SJSA1 (cell line): ENCODE measurements around the gene USP11. TPM values are rescaled to one million over a fixed set of nuclear protein-coding genes. Genes with fewer than 3 reads are reported as not detected.

Source experiments
- DNase-seq, 2 experiments: peaks; one replicate each; pipeline ENCODE4 v3.0.0-alpha.2; 2015 to 2020; ENCODE audit warnings: low spot score in 2 of 2, low read depth in 1 of 2
- H3K27ac ChIP-seq: fragments of 250-450 bp; sonication (Bioruptor Pico); 2 replicates; pipeline ENCODE4 v1.5.1; 2020; ENCODE audit warnings: mild to moderate bottlenecking, moderate library complexity
- H3K27me3 ChIP-seq: fragments of 250-450 bp; sonication (Bioruptor Pico); replicated peaks from 2 replicates; pipeline ENCODE4 v1.5.1; 2020; ENCODE audit warnings: mild to moderate bottlenecking, moderate library complexity
- H3K36me3 ChIP-seq: fragments of 250-450 bp; sonication (Bioruptor Pico); 2 replicates; pipeline ENCODE4 v1.5.1; 2020; ENCODE audit warnings: mild to moderate bottlenecking
- H3K4me1 ChIP-seq: fragments of 250-450 bp; sonication (Bioruptor Pico); replicated peaks from 2 replicates; pipeline ENCODE4 v1.6.1; 2021; ENCODE audit warnings: mild to moderate bottlenecking
- H3K4me3 ChIP-seq: fragments of 250-450 bp; sonication (Bioruptor Pico); 2 replicates; pipeline ENCODE4 v1.5.1; 2020; ENCODE audit warnings: mild to moderate bottlenecking
- H3K9me3 ChIP-seq: fragments of 250-450 bp; sonication (Bioruptor Pico); replicated peaks from 2 replicates; pipeline ENCODE4 v1.5.1; 2020; ENCODE audit warnings: mild to moderate bottlenecking
- total RNA-seq: library from RNA; depleted of rRNA; stranded (reverse); fragments of >200 nt; shearing (Covaris generic); gene quantifications from 2 replicates; pipeline ENCODE4 v1.2.3, GENCODE V29; 2014

USP11 gene
- total RNA-seq, 1 experiment from 2014 or later: 39.5 TPM

GRCh38 chrX:47212381-47213293, 20.2 kb upstream of the USP11 start:
- Histone ChIP-seq H3K36me3 (peaks cover 70% of the 10 kb centered on the region), H3K27me3 (no peaks in the 10 kb centered on the region), H3K27ac (no peak overlapping the region), H3K4me3 (no peak overlapping the region), H3K4me1 (peaks cover 12% of the 10 kb centered on the region), H3K9me3 (no peaks in the 10 kb centered on the region)
- no peak for DNase-seq

- no peaks in the 10 kb centered on the region for H3K27me3 ChIP-seq
- peaks cover 61% of the 10 kb centered on the region for H3K36me3 ChIP-seq
- peaks cover 12% of the 10 kb centered on the region for H3K4me1 ChIP-seq
- DNase-seq: no peak
- no peak overlapping the region for H3K4me3 ChIP-seq
- no peak overlapping the region for H3K27ac ChIP-seq
- H3K9me3 ChIP-seq: no peaks in the 10 kb centered on the region
Observed at GRCh38 chrX:47214435-47215077, 18.3 kb upstream of the USP11 start.

- no peak overlapping the region for H3K4me3 ChIP-seq
- no peak overlapping the region for H3K27ac ChIP-seq
- H3K4me1 ChIP-seq: peaks cover 12% of the 10 kb centered on the region
- DNase-seq: no peak
- no peaks in the 10 kb centered on the region for H3K27me3 ChIP-seq
- peaks cover 52% of the 10 kb centered on the region for H3K36me3 ChIP-seq
- no peaks in the 10 kb centered on the region for H3K9me3 ChIP-seq
Observed at GRCh38 chrX:47215291-47215900, 17.4 kb upstream of the USP11 start.

DNA sequence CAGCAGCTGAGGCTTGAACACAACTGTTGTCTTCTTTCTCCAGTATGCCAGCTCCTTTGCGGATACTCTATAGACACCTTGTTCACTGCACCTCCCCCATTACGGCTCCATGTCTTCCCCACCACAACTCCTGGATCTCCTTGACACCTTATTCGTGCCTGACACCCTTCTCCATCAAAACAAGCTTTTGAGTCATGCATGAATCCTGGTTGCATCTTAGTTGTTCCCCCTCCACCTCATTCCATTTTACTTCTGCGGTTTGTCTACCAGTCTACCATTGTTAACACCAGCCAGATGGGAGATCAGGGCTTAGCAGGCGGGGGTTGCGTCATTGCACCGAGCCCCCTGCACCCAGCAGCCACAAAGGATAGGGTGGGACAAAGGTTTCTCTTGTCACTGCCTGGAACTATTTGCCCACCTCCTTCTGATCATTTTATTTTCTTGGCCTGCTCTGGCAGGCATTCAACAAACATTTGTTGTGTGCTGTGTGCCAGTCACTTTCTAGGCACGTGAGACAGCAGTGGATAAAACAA, 16.4 kb upstream of the USP11 start:
- Histone ChIP-seq H3K36me3 (peaks cover 45% of the 10 kb centered on the region), H3K27ac (no peak overlapping the region), H3K4me1 (peaks cover 15% of the 10 kb centered on the region), H3K27me3 (no peaks in the 10 kb centered on the region), H3K9me3 (no peaks in the 10 kb centered on the region), H3K4me3 (no peak overlapping the region)
- DNase-seq: no peak

DNA sequence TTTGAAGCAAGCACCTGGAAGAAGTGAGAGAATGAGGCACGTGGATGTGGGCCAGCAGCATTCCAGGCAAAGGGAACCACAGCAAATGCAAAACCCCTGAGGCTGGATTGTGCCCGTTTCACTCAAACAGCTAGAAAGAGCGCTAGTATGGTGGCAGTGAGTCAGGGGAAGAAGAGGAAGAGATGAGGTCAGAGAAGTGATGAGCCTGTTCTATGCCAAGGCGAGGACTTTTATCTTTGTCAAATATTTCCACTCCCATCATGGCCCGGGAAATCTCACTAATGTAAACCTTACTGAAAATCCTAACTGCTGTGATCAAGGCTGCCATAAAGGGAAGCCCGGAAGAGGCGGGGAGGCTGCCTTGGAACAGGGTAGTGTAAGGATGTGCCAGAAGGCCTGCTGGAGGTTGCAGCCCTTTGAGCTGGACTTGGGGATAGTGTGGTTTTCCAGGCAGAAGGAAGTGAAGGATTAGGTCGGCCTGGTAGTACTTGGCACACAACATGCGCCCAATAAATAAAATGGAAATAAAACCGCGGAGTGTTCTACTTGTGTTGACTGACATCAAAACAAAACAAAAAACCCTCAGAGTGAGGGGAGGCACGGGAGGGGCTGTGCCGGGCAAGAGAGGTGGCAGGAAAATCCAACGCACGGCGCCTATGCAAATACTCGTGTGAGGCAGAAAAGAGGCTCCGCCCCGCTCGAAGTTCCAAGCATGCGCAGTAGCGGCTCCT, 15.5 kb upstream of the USP11 start:
- Histone ChIP-seq H3K27me3 (no peaks in the 10 kb centered on the region), H3K4me3 (no peak overlapping the region), H3K9me3 (no peaks in the 10 kb centered on the region), H3K36me3 (peaks cover 44% of the 10 kb centered on the region), H3K4me1 (peaks cover 15% of the 10 kb centered on the region), H3K27ac (peak overlapping the region; percentile 14; the same call in 1 of the 2 replicates)
- no peak for DNase-seq

DNA sequence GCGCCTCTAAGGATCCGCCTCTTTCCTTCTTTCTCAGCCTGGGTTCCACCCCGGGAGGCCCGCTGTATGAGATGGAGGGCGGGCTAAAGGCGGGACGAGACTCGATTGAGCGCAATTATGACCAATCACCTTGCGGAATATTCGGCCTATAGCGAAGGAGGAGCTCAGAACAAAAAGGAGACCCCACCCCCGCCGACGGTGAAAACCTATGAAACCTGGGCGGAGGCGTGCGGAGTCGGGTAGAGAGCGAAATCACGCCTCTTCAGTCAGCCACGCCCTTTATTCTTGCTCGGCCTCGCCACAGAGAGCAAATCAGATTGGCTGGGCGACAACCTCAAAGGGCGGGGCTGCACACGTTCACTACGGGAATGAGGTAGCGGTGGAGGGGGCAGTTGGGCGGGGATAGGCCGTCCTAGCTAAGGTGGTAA, 14.9 kb upstream of the USP11 start:
- H3K27ac ChIP-seq: peak overlapping the region; percentile 95
- peak; percentile 97 to 99 for DNase-seq
- H3K36me3 ChIP-seq: peaks cover 38% of the 10 kb centered on the region
- H3K27me3 ChIP-seq: no peaks in the 10 kb centered on the region
- peaks cover 15% of the 10 kb centered on the region for H3K4me1 ChIP-seq
- H3K4me3 ChIP-seq: peak overlapping the region; percentile 89
- H3K9me3 ChIP-seq: no peaks in the 10 kb centered on the region

GRCh38 chrX:47218280-47218919, 14.4 kb upstream of the USP11 start, which contains the start of gene CDK16:
CDK16 (plus strand) TSS chrX:47218681; CDS start chrX:47223558, 4,877 bp downstream.
- Histone ChIP-seq H3K27ac (peak within 1 kb of the TSS; percentile 95), H3K27me3 (no peaks in the 10 kb centered on the region), H3K4me3 (peak within 1 kb of the TSS; percentile 89), H3K36me3 (peaks cover 38% of the 10 kb centered on the region), H3K9me3 (no peaks in the 10 kb centered on the region), H3K4me1 (peaks cover 15% of the 10 kb centered on the region)
- DNase-seq: peak; percentile 65 to 93

GRCh38 chrX:47218920-47219815, 13.6 kb upstream of the USP11 start:
- DNase-seq: peak in 1 of 2 experiments; percentile 10
- Histone ChIP-seq H3K9me3 (no peaks in the 10 kb centered on the region), H3K27ac (peak overlapping the region; percentile 95), H3K36me3 (peaks cover 45% of the 10 kb centered on the region), H3K27me3 (no peaks in the 10 kb centered on the region), H3K4me3 (peak overlapping the region; percentile 89), H3K4me1 (peaks cover 15% of the 10 kb centered on the region)

DNA sequence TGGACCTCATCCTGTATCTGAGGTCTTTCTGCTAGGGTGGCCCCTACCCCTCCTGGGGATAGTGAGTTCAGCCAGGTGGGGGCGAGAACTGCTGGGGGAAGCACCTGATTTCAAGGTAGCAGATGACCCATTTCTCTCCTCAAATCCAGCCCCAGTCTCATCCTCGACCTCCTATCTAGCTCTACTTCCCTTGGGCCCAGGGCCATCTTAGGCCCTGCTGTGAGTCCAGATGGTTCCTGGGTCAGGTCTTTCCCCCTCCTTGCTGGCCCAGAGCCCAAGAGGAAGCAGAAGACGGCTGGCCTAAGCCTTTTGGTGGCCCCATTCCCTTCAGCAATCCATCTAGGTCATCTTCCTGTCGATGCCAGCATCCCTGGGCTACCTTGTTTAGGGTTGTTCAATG, 11.1 kb upstream of the USP11 start:
- Histone ChIP-seq H3K9me3 (no peaks in the 10 kb centered on the region), H3K4me1 (peaks cover 9% of the 10 kb centered on the region), H3K4me3 (no peak overlapping the region), H3K27me3 (no peaks in the 10 kb centered on the region), H3K27ac (no peak overlapping the region), H3K36me3 (peaks cover 45% of the 10 kb centered on the region)
- DNase-seq: no peak

GRCh38 chrX:47222751-47223350, 10.0 kb upstream of the USP11 start:
- 0 out of 2 replicates have a peak, but pooled peaks cover 3% of the 10 kb centered on the region for H3K4me1 ChIP-seq
- H3K36me3 ChIP-seq: peaks cover 50% of the 10 kb centered on the region
- no peak overlapping the region for H3K27ac ChIP-seq
- H3K4me3 ChIP-seq: no peak overlapping the region
- H3K9me3 ChIP-seq: no peaks in the 10 kb centered on the region
- DNase-seq: no peak
- no peaks in the 10 kb centered on the region for H3K27me3 ChIP-seq

- H3K4me3 ChIP-seq: no peak overlapping the region
- no peaks in the 10 kb centered on the region for H3K9me3 ChIP-seq
- H3K27me3 ChIP-seq: no peaks in the 10 kb centered on the region
- H3K36me3 ChIP-seq: peaks cover 54% of the 10 kb centered on the region
- H3K27ac ChIP-seq: no peak overlapping the region
- 0 out of 2 replicates have a peak, but pooled peaks cover 3% of the 10 kb centered on the region for H3K4me1 ChIP-seq
- no peak for DNase-seq
Observed at GRCh38 chrX:47223476-47224250, 9.1 kb upstream of the USP11 start.
